ENCODE results near the gene C6orf132.

Gene C6orf132

GRCh38 chr6:42138630-42139619 is 3.5 kb downstream of the C6orf132 start:
- no peak for TF ChIP-seq CTCF (conservative IDR thresholded peaks at IDR 0.05; ENCODE audit: low read length)
- DNase-seq (ENCODE audit: low read depth): no peak

GRCh38 chr6:42138190-42138589 is 4.2 kb downstream of the C6orf132 start:
- no peak for DNase-seq (ENCODE audit: low read depth)
- no peak for TF ChIP-seq CTCF (conservative IDR thresholded peaks at IDR 0.05; ENCODE audit: low read length)
- H3K4me3 ChIP-seq (ENCODE audit: low read length): no peak overlapping the region

More at GRCh38 chr6:42138630-42139619, 3.5 kb downstream of the C6orf132 start:
- no peak overlapping the region for H3K4me3 ChIP-seq (ENCODE audit: low read length)

- TF ChIP-seq CTCF (conservative IDR thresholded peaks at IDR 0.05; ENCODE audit: low read length): no peak
- H3K4me3 ChIP-seq (ENCODE audit: low read length): no peak overlapping the region
- no peak for DNase-seq (ENCODE audit: low read depth)
These were observed 5.1 kb downstream of the C6orf132 start for GRCh38 chr6:42137194-42137753.

DNA sequence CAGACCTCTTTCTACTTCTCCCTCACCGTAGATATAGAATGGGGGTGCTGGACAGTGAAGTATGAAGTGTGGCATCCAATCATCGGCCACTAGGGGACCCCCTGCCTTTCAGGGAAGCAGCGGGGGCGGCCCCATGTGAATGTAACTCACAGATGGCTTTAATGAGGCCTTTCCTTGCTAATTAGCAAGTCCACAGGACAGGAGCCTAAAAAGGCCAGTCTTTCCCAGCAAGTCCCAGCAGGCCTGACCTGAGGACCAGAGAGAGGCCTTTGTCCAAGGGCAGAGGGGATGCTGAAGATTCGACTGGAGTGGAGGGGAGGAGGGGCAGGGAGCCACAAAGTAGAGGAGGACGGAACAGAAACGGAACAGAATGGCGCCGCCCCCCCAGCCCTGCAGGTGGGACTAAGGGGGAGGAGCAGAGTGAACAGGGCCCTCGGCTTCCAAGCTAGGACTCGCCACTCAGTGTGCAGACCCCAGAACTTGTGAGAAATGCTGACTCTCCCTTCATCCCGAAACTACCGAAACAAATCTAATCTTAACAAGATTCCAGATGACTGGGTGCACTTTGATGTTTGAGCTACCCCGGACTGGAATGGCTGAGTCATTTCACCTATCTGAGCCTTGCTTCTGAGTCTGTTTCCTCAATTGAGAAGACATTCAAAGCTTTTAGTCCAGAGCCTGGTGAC is 5.8 kb downstream of the C6orf132 start:
- H3K4me3 ChIP-seq (ENCODE audit: low read length): no peak overlapping the region
- DNase-seq (ENCODE audit: low read depth): peak; percentile 47
- TF ChIP-seq CTCF (conservative IDR thresholded peaks at IDR 0.05; ENCODE audit: low read length): peak; percentile 40; the same call in 1 of the 2 replicates

GRCh38 chr6:42135722-42136121 is 6.7 kb downstream of the C6orf132 start:
- no peak overlapping the region for H3K4me3 ChIP-seq (ENCODE audit: low read length)
- peak; percentile 12 for DNase-seq (ENCODE audit: low read depth)
- TF ChIP-seq CTCF (conservative IDR thresholded peaks at IDR 0.05; ENCODE audit: low read length): no peak

- DNase-seq (ENCODE audit: low read depth): no peak
- no peak for TF ChIP-seq CTCF (conservative IDR thresholded peaks at IDR 0.05; ENCODE audit: low read length)
- H3K4me3 ChIP-seq (ENCODE audit: low read length): no peak overlapping the region
These were observed 7.3 kb downstream of the C6orf132 start for GRCh38 chr6:42135161-42135560.
